HG03066 (cell line): Measurements from ENCODE around the gene LAD1.

ENCODE experiments used
- ATAC-seq: cut with Tn5 transposase; IDR thresholded peaks from one replicate; pipeline ENCODE4 v1.9.1; 2021; ENCODE audit warnings: low read depth; ENCODE audit not compliant: unreplicated experiment

Gene LAD1

GRCh38 chr1:201419256-201419655 is 20.1 kb upstream of the LAD1 start:
- ATAC-seq: no peak

GRCh38 chr1:201418461-201418860 is 19.3 kb upstream of the LAD1 start:
- no peak for ATAC-seq

- no peak for ATAC-seq
These were observed 15.1 kb upstream of the LAD1 start for GRCh38 chr1:201414051-201414738.

- no peak for ATAC-seq
These were observed 12.2 kb upstream of the LAD1 start for GRCh38 chr1:201411292-201411691.

GRCh38 chr1:201409440-201409839 is 10.3 kb upstream of the LAD1 start:
- no peak for ATAC-seq

GRCh38 chr1:201408834-201409200 is 9.7 kb upstream of the LAD1 start:
- no peak for ATAC-seq

GRCh38 chr1:201408176-201408833 is 9.2 kb upstream of the LAD1 start:
- no peak for ATAC-seq

GRCh38 chr1:201406831-201407406 is 7.8 kb upstream of the LAD1 start:
- ATAC-seq: no peak

- ATAC-seq: peak; percentile 49
These were observed 6.3 kb upstream of the LAD1 start for GRCh38 chr1:201405484-201405831.

GRCh38 chr1:201404722-201405483 is 5.8 kb upstream of the LAD1 start:
- ATAC-seq: no peak

- no peak for ATAC-seq
These were observed 4.9 kb upstream of the LAD1 start for GRCh38 chr1:201404055-201404454.

GRCh38 chr1:201403359-201403758 is 4.2 kb upstream of the LAD1 start:
- no peak for ATAC-seq

- ATAC-seq: no peak
These were observed 2.6 kb upstream of the LAD1 start for GRCh38 chr1:201401700-201402099.

GRCh38 chr1:201400852-201401230 is 1.7 kb upstream of the LAD1 start:
- ATAC-seq: no peak

GRCh38 chr1:201400212-201400851 is 1.2 kb upstream of the LAD1 start:
- ATAC-seq: no peak

GRCh38 chr1:201399352-201400126 is 415 bp upstream of the LAD1 start:
- ATAC-seq: no peak

- ATAC-seq: no peak
These were observed 1.4 kb downstream of the LAD1 start for GRCh38 chr1:201397675-201398074.

GRCh38 chr1:201396861-201397464 is 2.2 kb downstream of the LAD1 start:
- no peak for ATAC-seq

- no peak for ATAC-seq
These were observed 3.2 kb downstream of the LAD1 start for GRCh38 chr1:201395936-201396335.

- ATAC-seq: no peak
These were observed 4.5 kb downstream of the LAD1 start for GRCh38 chr1:201394591-201394990.
